NCI-H1417 treated with DMSO at 0.1 percent for 48 hours (cell line): ENCODE measurements around the gene ORM2.
"Not testable (repeated sequence)": the region's sequence is repeated elsewhere in the genome, so short reads cannot be mapped to it uniquely, and the experiment has no call there.

ENCODE experiments used
- DNase-seq: peaks from one replicate; lab custom pipeline; 2025; lab: John Stamatoyannopoulos, UW

Gene ORM2

GRCh38 chr9:114332474-114333040 is 2.9 kb downstream of the ORM2 start:
- not testable (repeated sequence) for DNase-seq

GRCh38 chr9:114333718-114334117 is 4.0 kb downstream of the ORM2 start:
- DNase-seq, result not testable (repeated sequence)

- DNase-seq, result no peak
Observed at GRCh38 chr9:114334490-114334889, 4.8 kb downstream of the ORM2 start.

GRCh38 chr9:114335745-114336144 is 6.1 kb downstream of the ORM2 start:
- DNase-seq, result no peak

GRCh38 chr9:114336157-114336556 is 6.5 kb downstream of the ORM2 start:
- DNase-seq, result no peak

GRCh38 chr9:114336699-114337395 is 7.2 kb downstream of the ORM2 start:
- DNase-seq, result no peak

GRCh38 chr9:114338187-114338586 is 8.5 kb downstream of the ORM2 start:
- DNase-seq, result no peak

GRCh38 chr9:114339130-114339908 is 9.7 kb downstream of the ORM2 start:
- DNase-seq, result no peak

GRCh38 chr9:114341152-114341830 is 11.6 kb downstream of the ORM2 start:
- DNase-seq, result no peak

- no peak for DNase-seq
Observed at GRCh38 chr9:114341991-114342390, 12.3 kb downstream of the ORM2 start.

- no peak for DNase-seq
Observed at GRCh38 chr9:114342755-114343440, 13.2 kb downstream of the ORM2 start.

GRCh38 chr9:114343471-114344187 is 14.0 kb downstream of the ORM2 start:
- no peak for DNase-seq

GRCh38 chr9:114344188-114344566 is 14.5 kb downstream of the ORM2 start:
- no peak for DNase-seq

- no peak for DNase-seq
Observed at GRCh38 chr9:114344692-114345091, 15.0 kb downstream of the ORM2 start.

GRCh38 chr9:114345493-114346065 is 15.9 kb downstream of the ORM2 start:
- no peak for DNase-seq

- no peak for DNase-seq
Observed at GRCh38 chr9:114346146-114346545, 16.5 kb downstream of the ORM2 start.

GRCh38 chr9:114347675-114348074 is 18.0 kb downstream of the ORM2 start:
- no peak for DNase-seq

- no peak for DNase-seq
Observed at GRCh38 chr9:114348261-114348905, 18.7 kb downstream of the ORM2 start.

GRCh38 chr9:114348906-114349482 is 19.3 kb downstream of the ORM2 start:
- DNase-seq, result no peak
